SKM-1 treated with dmso at 0.1 percent for 144 hours (cell line): ENCODE measurements around the gene RESF1.

Experiments
- DNase-seq: peaks from one replicate; lab custom pipeline; 2025; ENCODE audit not compliant: unreplicated experiment; lab: John Stamatoyannopoulos, UW

Gene RESF1

GRCh38 chr12:32005496-32006125 is 46.4 kb downstream of the RESF1 start:
- no peak for DNase-seq
